HG03460 (cell line): Measurements from ENCODE around the gene ZNF354C.

Source experiments
- ATAC-seq: cut with Tn5 transposase; IDR thresholded peaks from one replicate; pipeline ENCODE4 v1.9.1; 2021; ENCODE audit not compliant: unreplicated experiment

Gene ZNF354C

GRCh38 chr5:179127136-179128040 lies 67.2 kb downstream of the ZNF354C start:
- ATAC-seq: no peak

GRCh38 chr5:179128041-179128365 lies 67.8 kb downstream of the ZNF354C start:
- ATAC-seq: no peak

- no peak for ATAC-seq
These were observed 68.8 kb downstream of the ZNF354C start for GRCh38 chr5:179128976-179129375.

- no peak for ATAC-seq
These were observed 69.5 kb downstream of the ZNF354C start for GRCh38 chr5:179129607-179130071.

- no peak for ATAC-seq
These were observed 70.0 kb downstream of the ZNF354C start for GRCh38 chr5:179130101-179130681.

- ATAC-seq: no peak
These were observed 71.2 kb downstream of the ZNF354C start for GRCh38 chr5:179131321-179131835.

GRCh38 chr5:179131886-179132585 lies 71.9 kb downstream of the ZNF354C start:
- no peak for ATAC-seq

- no peak for ATAC-seq
These were observed 72.6 kb downstream of the ZNF354C start for GRCh38 chr5:179132586-179133355.
